ENCODE results near the gene SRP68. TPM values are rescaled to one million over a fixed set of nuclear protein-coding genes. Genes with fewer than 3 reads are reported as not detected.

Gene SRP68
- total RNA-seq, 2 donors from 2014 or later = 35.2 to 43.9 TPM

- H3K36me3 ChIP-seq = no peaks in the 10 kb centered on the region
- no peaks in the 10 kb centered on the region for H3K27me3 ChIP-seq
- no peak for DNase-seq (ENCODE audit: low spot score)
- no peak for TF ChIP-seq CTCF (IDR thresholded peaks at IDR 0.05)
- H3K9me3 ChIP-seq = no peaks in the 10 kb centered on the region
- H3K4me3 ChIP-seq = no peak overlapping the region
- no peak overlapping the region for H3K27ac ChIP-seq
- no peaks in the 10 kb centered on the region for H3K4me1 ChIP-seq
These were observed 54.0 kb downstream of the SRP68 start for GRCh38 chr17:76018340-76018680.

- no peaks in the 10 kb centered on the region for H3K4me1 ChIP-seq
- no peak for TF ChIP-seq CTCF (IDR thresholded peaks at IDR 0.05)
- H3K27me3 ChIP-seq = no peaks in the 10 kb centered on the region
- no peaks in the 10 kb centered on the region for H3K9me3 ChIP-seq
- H3K4me3 ChIP-seq = no peak overlapping the region
- no peak for DNase-seq (ENCODE audit: low spot score)
- no peaks in the 10 kb centered on the region for H3K36me3 ChIP-seq
- H3K27ac ChIP-seq = no peak overlapping the region
These were observed 54.6 kb downstream of the SRP68 start for GRCh38 chr17:76017481-76018339.

GRCh38 chr17:76014925-76015261 lies 57.4 kb downstream of the SRP68 start:
- TF ChIP-seq CTCF (IDR thresholded peaks at IDR 0.05) = no peak
- Histone ChIP-seq H3K4me1 (no peaks in the 10 kb centered on the region), H3K27ac (no peak overlapping the region), H3K27me3 (no peaks in the 10 kb centered on the region), H3K4me3 (no peak overlapping the region), H3K36me3 (no peaks in the 10 kb centered on the region), H3K9me3 (no peaks in the 10 kb centered on the region)
- no peak for DNase-seq (ENCODE audit: low spot score)

- Histone ChIP-seq H3K36me3 (no peaks in the 10 kb centered on the region), H3K4me1 (no peaks in the 10 kb centered on the region), H3K4me3 (no peak overlapping the region), H3K9me3 (no peaks in the 10 kb centered on the region), H3K27ac (no peak overlapping the region), H3K27me3 (no peaks in the 10 kb centered on the region)
- TF ChIP-seq CTCF (IDR thresholded peaks at IDR 0.05) = peak; percentile 96 to 99
- no peak for DNase-seq (ENCODE audit: low spot score)
These were observed 58.0 kb downstream of the SRP68 start for GRCh38 chr17:76014100-76014924.

- no peaks in the 10 kb centered on the region for H3K4me1 ChIP-seq
- H3K27ac ChIP-seq = no peak overlapping the region
- no peak for TF ChIP-seq CTCF (IDR thresholded peaks at IDR 0.05)
- no peaks in the 10 kb centered on the region for H3K36me3 ChIP-seq
- H3K9me3 ChIP-seq = no peaks in the 10 kb centered on the region
- no peaks in the 10 kb centered on the region for H3K27me3 ChIP-seq
- no peak for DNase-seq (ENCODE audit: low spot score)
- no peak overlapping the region for H3K4me3 ChIP-seq
These were observed 58.9 kb downstream of the SRP68 start for GRCh38 chr17:76013377-76013932.

All from right atrium auricular region (tissue), 2 donors.